Neural progenitor cell (in vitro differentiated cells): ENCODE measurements around the gene ASXL3. TPM values are rescaled to one million over a fixed set of nuclear protein-coding genes. Genes with fewer than 3 reads are reported as not detected.

ENCODE experiments used
- DNase-seq: peaks from one replicate; pipeline ENCODE4 v3.0.0-alpha.2; 2016; ENCODE audit warnings: low spot score
- H2AFZ ChIP-seq: fragments of 200-600 bp; sonication (generic); replicated peaks from 2 replicates; pipeline ENCODE4 v1.6.1; 2016; ENCODE audit warnings: antibody characterized with exemption
- H3F3A ChIP-seq: fragments of 200-600 bp; sonication (generic); 2 replicates; pipeline ENCODE4 v1.6.1; 2016; ENCODE audit warnings: antibody characterized with exemption, low read depth
- H3K27ac ChIP-seq: fragments of 200-600 bp; sonication (generic); 2 replicates; pipeline ENCODE4 v1.5.1; 2016; ENCODE audit warnings: mild to moderate bottlenecking
- H3K27me3 ChIP-seq: fragments of 200-600 bp; sonication (generic); 2 replicates; pipeline ENCODE4 v1.6.1; 2016; ENCODE audit warnings: mild to moderate bottlenecking, moderate library complexity
- H3K36me3 ChIP-seq: fragments of 200-600 bp; sonication (generic); 2 replicates; pipeline ENCODE4 v1.5.1; 2016
- H3K4me1 ChIP-seq: fragments of 200-600 bp; sonication (generic); 2 replicates; pipeline ENCODE4 v1.6.1; 2016; ENCODE audit warnings: mixed run types
- H3K4me2 ChIP-seq: fragments of 200-600 bp; sonication (generic); 2 replicates; pipeline ENCODE4 v1.6.1; 2016
- H3K4me3 ChIP-seq: fragments of 200-600 bp; sonication (generic); 2 replicates; pipeline ENCODE4 v1.5.1; 2016
- H3K79me2 ChIP-seq: fragments of 200-600 bp; sonication (generic); 2 replicates; pipeline ENCODE4 v1.6.1; 2016; ENCODE audit warnings: low read depth
- H3K9ac ChIP-seq: fragments of 200-600 bp; sonication (generic); 2 replicates; pipeline ENCODE4 v1.6.1; 2016
- H3K9me3 ChIP-seq: fragments of 200-600 bp; sonication (generic); 2 replicates; pipeline ENCODE4 v1.5.1; 2016; ENCODE audit warnings: low read depth
- H4K20me1 ChIP-seq: fragments of 200-600 bp; sonication (generic); 2 replicates; pipeline ENCODE4 v1.6.1; 2016; ENCODE audit warnings: low read depth
- H3K27ac Mint-ChIP-seq: 3 replicates; pipeline ENCODE4 v1.8.0; 2021; ENCODE audit warnings: mixed read lengths
- H3K27me3 Mint-ChIP-seq: 2 replicates; pipeline ENCODE4 v1.8.0; 2022; ENCODE audit warnings: low read depth, mild to moderate bottlenecking, inconsistent platforms, moderate library complexity, mixed read lengths; ENCODE audit not compliant: insufficient read depth
- H3K36me3 Mint-ChIP-seq: 3 replicates; pipeline ENCODE4 v1.8.0; 2021; ENCODE audit warnings: mixed read lengths
- H3K4me1 Mint-ChIP-seq: 3 replicates; pipeline ENCODE4 v1.8.0; 2021; ENCODE audit warnings: mixed read lengths
- H3K4me3 Mint-ChIP-seq: 3 replicates; pipeline ENCODE4 v1.8.0; 2021; ENCODE audit warnings: mild to moderate bottlenecking, moderate library complexity, mixed read lengths
- H3K9me3 Mint-ChIP-seq: 3 replicates; pipeline ENCODE4 v1.8.0; 2020; ENCODE audit warnings: mixed read lengths
- EZH2 ChIP-seq: fragments of 200-600 bp; sonication (generic); IDR thresholded peaks from 2 replicates; pipeline ENCODE4 v1.6.1; 2017; ENCODE audit warnings: antibody characterized with exemption, mild to moderate bottlenecking, moderate library complexity
- EZH2phosphoT487 ChIP-seq: fragments of 200-600 bp; sonication (generic); IDR thresholded peaks from 2 replicates; pipeline ENCODE4 v1.6.1; 2017; ENCODE audit warnings: antibody characterized with exemption
- total RNA-seq: library from RNA; depleted of rRNA; stranded (reverse); fragments of >200 nt; gene quantifications from 2 replicates; pipeline ENCODE4 v1.2.3, GENCODE V29; 2015; ENCODE audit warnings: low replicate concordance
- TF ChIP-seq, protein P1 (sequence below): fragments of 200-600 bp; sonication (generic); IDR thresholded peaks from 2 replicates; pipeline ENCODE4 v1.5.1; 2017; ENCODE audit warnings: antibody characterized with exemption, mild to moderate bottlenecking

Gene ASXL3
- total RNA-seq, 1 donor from 2014 or later = 5.1 TPM

DNA sequence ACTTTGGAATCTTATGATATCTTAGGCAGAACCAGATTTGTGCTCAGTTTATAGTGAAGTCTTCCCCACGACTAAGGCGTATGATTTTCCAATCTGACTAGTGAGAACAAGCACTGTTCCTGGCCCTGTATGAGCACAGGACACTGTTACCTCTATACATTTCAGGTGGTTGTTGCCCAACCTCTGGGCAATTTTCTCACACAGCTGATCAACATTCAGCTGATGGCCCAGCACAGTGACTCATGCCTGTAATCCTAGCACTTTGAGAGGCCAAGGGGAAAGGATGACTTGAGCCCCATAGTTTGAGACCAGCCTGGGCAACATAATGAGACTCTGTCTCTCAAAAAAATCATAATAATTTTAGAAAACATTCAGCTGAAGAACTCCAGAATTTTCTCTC is 119.5 kb downstream of the ASXL3 start:
- Histone ChIP-seq H3K79me2 (no peaks in the 10 kb centered on the region), H3K4me3 (no peak overlapping the region), H3K27ac (no peak overlapping the region), H3K9ac (no peak overlapping the region), H3K4me1 (no peaks in the 10 kb centered on the region), H3K9me3 (no peaks in the 10 kb centered on the region), H3K27me3 (no peaks in the 10 kb centered on the region), H3K4me2 (no peak overlapping the region), H3F3A (no peaks in the 10 kb centered on the region), H4K20me1 (no peaks in the 10 kb centered on the region), H3K36me3 (no peaks in the 10 kb centered on the region), H2AFZ (no peak overlapping the region)
- no peak overlapping the region for H3K4me3 Mint-ChIP-seq
- TF ChIP-seq EZH2phosphoT487 (no peak), EZH2 (no peak)
- TF ChIP-seq, protein P1, sequence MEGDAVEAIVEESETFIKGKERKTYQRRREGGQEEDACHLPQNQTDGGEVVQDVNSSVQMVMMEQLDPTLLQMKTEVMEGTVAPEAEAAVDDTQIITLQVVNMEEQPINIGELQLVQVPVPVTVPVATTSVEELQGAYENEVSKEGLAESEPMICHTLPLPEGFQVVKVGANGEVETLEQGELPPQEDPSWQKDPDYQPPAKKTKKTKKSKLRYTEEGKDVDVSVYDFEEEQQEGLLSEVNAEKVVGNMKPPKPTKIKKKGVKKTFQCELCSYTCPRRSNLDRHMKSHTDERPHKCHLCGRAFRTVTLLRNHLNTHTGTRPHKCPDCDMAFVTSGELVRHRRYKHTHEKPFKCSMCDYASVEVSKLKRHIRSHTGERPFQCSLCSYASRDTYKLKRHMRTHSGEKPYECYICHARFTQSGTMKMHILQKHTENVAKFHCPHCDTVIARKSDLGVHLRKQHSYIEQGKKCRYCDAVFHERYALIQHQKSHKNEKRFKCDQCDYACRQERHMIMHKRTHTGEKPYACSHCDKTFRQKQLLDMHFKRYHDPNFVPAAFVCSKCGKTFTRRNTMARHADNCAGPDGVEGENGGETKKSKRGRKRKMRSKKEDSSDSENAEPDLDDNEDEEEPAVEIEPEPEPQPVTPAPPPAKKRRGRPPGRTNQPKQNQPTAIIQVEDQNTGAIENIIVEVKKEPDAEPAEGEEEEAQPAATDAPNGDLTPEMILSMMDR = no peak
- no peaks in the 10 kb centered on the region for H3K27me3 Mint-ChIP-seq
- no peaks in the 10 kb centered on the region for H3K9me3 Mint-ChIP-seq
- no peak overlapping the region for H3K27ac Mint-ChIP-seq
- H3K4me1 Mint-ChIP-seq = no peaks in the 10 kb centered on the region
- H3K36me3 Mint-ChIP-seq = peaks cover 5% of the 10 kb centered on the region
- no peak for DNase-seq

DNA sequence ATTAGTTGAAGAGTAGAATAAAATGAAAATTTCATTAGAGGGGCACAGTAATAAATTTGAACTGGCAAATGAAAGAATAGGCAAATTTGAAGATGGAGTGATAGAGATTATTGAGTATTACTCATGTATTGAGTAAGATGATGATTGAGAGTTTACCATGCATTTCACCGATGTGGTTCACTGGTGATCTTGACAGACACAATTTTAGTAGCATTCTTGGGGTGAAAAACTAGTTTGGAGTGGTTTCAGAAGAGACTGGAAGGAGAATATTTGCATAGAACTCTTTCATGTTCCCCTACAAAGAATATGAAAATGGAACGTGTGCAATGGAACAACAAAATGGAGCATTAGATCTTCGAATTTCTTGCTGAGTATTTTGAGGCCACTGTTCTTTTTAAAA is 121.4 kb downstream of the ASXL3 start:
- Mint-ChIP-seq H3K27me3 (no peaks in the 10 kb centered on the region), H3K9me3 (no peaks in the 10 kb centered on the region), H3K27ac (no peak overlapping the region), H3K4me1 (no peaks in the 10 kb centered on the region), H3K4me3 (no peak overlapping the region), H3K36me3 (peaks cover 5% of the 10 kb centered on the region)
- no peaks in the 10 kb centered on the region for H3K36me3 ChIP-seq
- H3K4me3 ChIP-seq = no peak overlapping the region
- no peak overlapping the region for H2AFZ ChIP-seq
- no peaks in the 10 kb centered on the region for H4K20me1 ChIP-seq
- H3K27me3 ChIP-seq = no peaks in the 10 kb centered on the region
- H3K4me2 ChIP-seq = no peak overlapping the region
- TF ChIP-seq EZH2phosphoT487 (no peak), EZH2 (no peak)
- no peak for DNase-seq
- H3K9me3 ChIP-seq = no peaks in the 10 kb centered on the region
- no peak overlapping the region for H3K27ac ChIP-seq
- H3K4me1 ChIP-seq = no peaks in the 10 kb centered on the region
- no peak overlapping the region for H3K9ac ChIP-seq
- H3K79me2 ChIP-seq = no peaks in the 10 kb centered on the region
- H3F3A ChIP-seq = no peaks in the 10 kb centered on the region

DNA sequence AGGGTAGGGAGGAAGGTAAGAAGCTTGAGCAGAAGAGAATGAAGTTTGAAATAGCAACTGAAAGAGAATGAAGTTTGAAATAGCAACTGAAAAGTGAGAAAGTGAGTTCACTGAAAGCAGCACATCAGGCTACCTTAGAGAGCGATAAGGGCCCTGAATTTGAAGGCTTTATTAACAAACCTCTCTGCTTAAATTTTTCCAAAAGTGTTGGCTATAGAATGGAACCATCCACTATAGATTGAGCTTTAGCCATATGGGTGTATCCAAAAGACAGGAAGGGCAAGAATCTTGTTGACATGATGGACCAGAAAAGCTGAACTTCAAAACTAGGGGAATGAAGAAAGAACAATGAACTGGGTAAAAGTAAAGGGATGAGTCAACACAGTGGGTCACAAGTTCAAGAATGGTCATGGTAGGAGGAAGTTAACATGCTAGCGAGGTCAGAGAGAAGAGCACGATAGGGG is 122.5 kb downstream of the ASXL3 start:
- no peak for DNase-seq
- H3K4me3 Mint-ChIP-seq = no peak overlapping the region
- no peaks in the 10 kb centered on the region for H3K9me3 ChIP-seq
- no peaks in the 10 kb centered on the region for H3K9me3 Mint-ChIP-seq
- H3K27me3 ChIP-seq = no peaks in the 10 kb centered on the region
- H2AFZ ChIP-seq = no peak overlapping the region
- H3K27me3 Mint-ChIP-seq = no peaks in the 10 kb centered on the region
- no peak overlapping the region for H3K27ac Mint-ChIP-seq
- TF ChIP-seq EZH2 = no peak
- no peak for TF ChIP-seq EZH2phosphoT487
- no peak overlapping the region for H3K27ac ChIP-seq
- no peak overlapping the region for H3K4me2 ChIP-seq
- H3K4me1 ChIP-seq = no peaks in the 10 kb centered on the region
- H3K36me3 Mint-ChIP-seq = peaks cover 5% of the 10 kb centered on the region
- H3K9ac ChIP-seq = no peak overlapping the region
- no peaks in the 10 kb centered on the region for H3F3A ChIP-seq
- H3K36me3 ChIP-seq = no peaks in the 10 kb centered on the region
- H3K4me1 Mint-ChIP-seq = no peaks in the 10 kb centered on the region
- no peaks in the 10 kb centered on the region for H4K20me1 ChIP-seq
- H3K4me3 ChIP-seq = no peak overlapping the region
- H3K79me2 ChIP-seq = no peaks in the 10 kb centered on the region

DNA sequence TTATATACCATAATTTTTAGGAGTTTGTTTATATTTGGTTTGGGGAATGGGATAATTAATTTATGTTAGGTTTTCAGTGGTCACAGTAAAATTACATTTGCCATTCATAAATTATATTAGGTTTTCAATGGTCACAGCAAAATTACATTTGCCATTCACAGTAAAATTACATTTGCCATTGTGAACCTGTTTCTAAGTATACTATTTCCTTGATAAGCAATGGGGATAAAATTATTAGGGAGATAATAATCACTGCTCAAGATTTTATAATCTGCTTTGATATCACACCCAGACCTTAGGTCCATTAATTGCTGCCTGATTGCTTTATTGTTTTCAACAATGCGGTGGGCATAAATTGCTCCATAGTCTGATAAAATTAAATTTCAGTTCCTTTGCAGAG is 124.6 kb downstream of the ASXL3 start:
- Histone ChIP-seq H3K4me1 (no peaks in the 10 kb centered on the region), H3K4me2 (no peak overlapping the region), H3F3A (no peaks in the 10 kb centered on the region), H3K27me3 (no peaks in the 10 kb centered on the region), H3K27ac (no peak overlapping the region), H3K79me2 (no peaks in the 10 kb centered on the region), H3K4me3 (no peak overlapping the region), H4K20me1 (no peaks in the 10 kb centered on the region), H3K9me3 (no peaks in the 10 kb centered on the region), H3K36me3 (no peaks in the 10 kb centered on the region), H2AFZ (no peak overlapping the region), H3K9ac (no peak overlapping the region)
- no peak overlapping the region for H3K27ac Mint-ChIP-seq
- no peak for DNase-seq
- H3K27me3 Mint-ChIP-seq = no peaks in the 10 kb centered on the region
- no peaks in the 10 kb centered on the region for H3K4me1 Mint-ChIP-seq
- no peaks in the 10 kb centered on the region for H3K9me3 Mint-ChIP-seq
- no peak for TF ChIP-seq EZH2
- TF ChIP-seq, protein P1 = no peak
- TF ChIP-seq EZH2phosphoT487 = no peak
- peaks cover 5% of the 10 kb centered on the region for H3K36me3 Mint-ChIP-seq
- H3K4me3 Mint-ChIP-seq = no peak overlapping the region
